Medulla oblongata (tissue), 1 donor: ENCODE measurements around the gene HGFAC.
"Not testable (repeated sequence)": the region's sequence is repeated elsewhere in the genome, so short reads cannot be mapped to it uniquely, and the experiment has no call there.

ENCODE experiments used
- DNase-seq: peaks from one replicate; pipeline ENCODE4 v3.0.0-alpha.2; 2015; ENCODE audit errors: extremely low spot score

HGFAC gene

GRCh38 chr4:3442460-3442958 lies 741 bp downstream of the HGFAC start:
- no peak for DNase-seq

GRCh38 chr4:3442959-3443749 lies 1.4 kb downstream of the HGFAC start:
- peak; percentile 10 for DNase-seq

GRCh38 chr4:3443750-3444309 lies 2.1 kb downstream of the HGFAC start:
- no peak for DNase-seq

- no peak for DNase-seq
Observed at GRCh38 chr4:3444351-3445110, 2.8 kb downstream of the HGFAC start.

GRCh38 chr4:3445111-3445820 lies 3.5 kb downstream of the HGFAC start:
- no peak for DNase-seq

- DNase-seq: no peak
Observed at GRCh38 chr4:3445829-3446545, 4.2 kb downstream of the HGFAC start.

- DNase-seq: no peak
Observed at GRCh38 chr4:3446631-3447320, 5.0 kb downstream of the HGFAC start.

GRCh38 chr4:3447431-3448395 lies 5.9 kb downstream of the HGFAC start:
- DNase-seq: no peak

GRCh38 chr4:3449047-3449573 lies 7.3 kb downstream of the HGFAC start:
- no peak for DNase-seq

GRCh38 chr4:3449574-3450534 lies 8.1 kb downstream of the HGFAC start:
- no peak for DNase-seq

- DNase-seq: no peak
Observed at GRCh38 chr4:3450643-3451042, 8.9 kb downstream of the HGFAC start.

GRCh38 chr4:3451956-3452355 lies 10.2 kb downstream of the HGFAC start:
- DNase-seq: no peak

GRCh38 chr4:3452376-3452775 lies 10.6 kb downstream of the HGFAC start:
- no peak for DNase-seq

- not testable (repeated sequence) for DNase-seq
Observed at GRCh38 chr4:3455596-3455995, 13.8 kb downstream of the HGFAC start.

GRCh38 chr4:3458371-3458770 lies 16.6 kb downstream of the HGFAC start:
- no peak for DNase-seq

- DNase-seq: not testable (repeated sequence)
Observed at GRCh38 chr4:3459156-3459555, 17.4 kb downstream of the HGFAC start.

- no peak for DNase-seq
Observed at GRCh38 chr4:3460926-3461325, 19.2 kb downstream of the HGFAC start.
